Loucy (cell line): ENCODE data around the gene NUMB.
"Not testable (repeated sequence)": the region's sequence is repeated elsewhere in the genome, so short reads cannot be mapped to it uniquely, and the experiment has no call there.

Experiments used
- H2AFZ ChIP-seq: fragments of 200-600 bp; sonication (generic); 2 replicates; pipeline ENCODE4 v1.6.0; 2016; ENCODE audit warnings: antibody characterized with exemption, mild to moderate bottlenecking, low read length, moderate library complexity
- H3F3A ChIP-seq: fragments of 200-600 bp; 2 replicates; pipeline ENCODE4 v1.6.0; 2016; ENCODE audit warnings: antibody characterized with exemption, low read depth, mild to moderate bottlenecking
- H3K27me3 ChIP-seq: fragments of 200-600 bp; sonication (generic); 2 replicates; pipeline ENCODE4 v1.6.1; 2014; ENCODE audit warnings: low read length, mild to moderate bottlenecking; ENCODE audit not compliant: insufficient read depth, poor library complexity, severe bottlenecking
- H3K36me3 ChIP-seq: fragments of 200-600 bp; sonication (generic); 2 replicates; pipeline ENCODE4 v1.6.1; 2016; ENCODE audit warnings: low read length; ENCODE audit not compliant: insufficient read depth
- H3K4me1 ChIP-seq: fragments of 200-600 bp; sonication (generic); 2 replicates; pipeline ENCODE4 v1.5.1; 2014; ENCODE audit warnings: low read length, mild to moderate bottlenecking; ENCODE audit not compliant: insufficient read depth, poor library complexity, severe bottlenecking
- H3K4me2 ChIP-seq: fragments of 200-600 bp; sonication (generic); 2 replicates; pipeline ENCODE4 v1.6.0; 2014; ENCODE audit warnings: antibody characterized with exemption, low read length, low read depth, mild to moderate bottlenecking; ENCODE audit not compliant: poor library complexity, severe bottlenecking
- H3K4me3 ChIP-seq: fragments of 200-600 bp; sonication (generic); 2 replicates; pipeline ENCODE4 v1.5.1; 2014; ENCODE audit warnings: low read length, mild to moderate bottlenecking, mixed read lengths; ENCODE audit not compliant: poor library complexity, severe bottlenecking
- H3K79me2 ChIP-seq: fragments of 200-600 bp; sonication (generic); 2 replicates; pipeline ENCODE4 v1.6.1; 2014; ENCODE audit warnings: low read length; ENCODE audit not compliant: insufficient read depth
- H3K9ac ChIP-seq: fragments of 200-600 bp; sonication (generic); 2 replicates; pipeline ENCODE4 v1.6.0; 2014; ENCODE audit warnings: mild to moderate bottlenecking, low read depth, low read length, moderate library complexity; ENCODE audit not compliant: poor library complexity, severe bottlenecking
- H3K9me2 ChIP-seq: fragments of 200-600 bp; sonication (generic); replicated peaks from 2 replicates; pipeline ENCODE4 v1.6.1; 2016; ENCODE audit warnings: low read depth, low read length, mixed read lengths
- H3K9me3 ChIP-seq: fragments of 200-600 bp; sonication (generic); 2 replicates; pipeline ENCODE4 v1.6.1; 2014; ENCODE audit warnings: mild to moderate bottlenecking, antibody characterized with exemption, low read length, low read depth; ENCODE audit not compliant: insufficient read depth
- H4K20me1 ChIP-seq: fragments of 200-600 bp; sonication (generic); 2 replicates; pipeline ENCODE4 v1.6.0; 2014; ENCODE audit warnings: antibody characterized with exemption, low read length, mild to moderate bottlenecking; ENCODE audit not compliant: insufficient read depth, poor library complexity, severe bottlenecking
- EZH2phosphoT487 ChIP-seq: fragments of 200-600 bp; IDR thresholded peaks from 2 replicates; pipeline ENCODE4 v1.6.1; 2018; ENCODE audit warnings: antibody characterized with exemption, mild to moderate bottlenecking, moderate library complexity, borderline replicate concordance
- TF ChIP-seq, protein P1 (sequence below): fragments of 200-600 bp; sonication (generic); conservative IDR thresholded peaks from 2 replicates; pipeline ENCODE4 v1.5.1; 2014; ENCODE audit warnings: mild to moderate bottlenecking, antibody characterized with exemption, low read length

The NUMB gene

DNA sequence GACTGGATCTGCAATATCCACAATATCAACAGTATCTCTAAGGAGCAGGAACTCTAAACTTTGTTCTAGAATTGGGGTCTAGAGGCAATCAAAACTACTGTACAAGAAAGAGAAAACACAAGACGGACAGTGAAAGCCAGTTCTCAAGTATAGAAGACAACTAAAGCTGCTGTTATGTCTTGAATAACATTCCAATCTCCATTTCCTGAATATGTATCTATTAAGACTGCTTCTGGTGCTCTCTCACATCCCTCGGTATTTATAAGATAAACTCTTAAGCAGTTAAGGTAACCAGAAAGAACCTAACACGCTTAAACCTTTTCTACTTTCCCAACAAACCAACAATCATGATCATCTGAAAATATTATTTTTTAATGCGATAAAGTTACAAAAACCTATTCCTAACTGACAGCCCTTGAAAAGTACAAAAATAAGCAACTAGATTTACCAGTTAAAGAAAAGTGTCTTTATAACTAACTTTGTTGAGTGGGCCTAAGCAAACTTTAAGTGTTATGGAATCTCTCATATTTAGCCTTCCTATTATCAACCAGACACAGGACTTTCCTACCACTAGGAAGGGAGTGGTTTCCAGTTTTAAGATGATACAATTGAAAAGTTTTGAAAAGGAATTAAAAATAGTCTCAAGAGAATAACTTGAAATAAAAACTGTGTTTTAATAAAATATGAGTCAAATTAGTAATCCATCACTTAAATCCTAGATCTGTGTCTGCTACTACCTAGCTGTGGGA lies 30.7 kb downstream of the NUMB start:
- Histone ChIP-seq H3K9ac (no peak overlapping the region), H3K4me1 (peaks cover 16% of the 10 kb centered on the region), H3F3A (no peaks in the 10 kb centered on the region), H3K4me2 (no peak overlapping the region), H3K36me3 (no peaks in the 10 kb centered on the region), H4K20me1 (peaks cover 4% of the 10 kb centered on the region), H3K4me3 (no peak overlapping the region), H3K9me2 (no peaks in the 10 kb centered on the region), H3K9me3 (no peaks in the 10 kb centered on the region), H2AFZ (no peak overlapping the region), H3K27me3 (no peaks in the 10 kb centered on the region), H3K79me2 (peaks cover 37% of the 10 kb centered on the region)
- no peak for TF ChIP-seq EZH2phosphoT487
- TF ChIP-seq, protein P1, sequence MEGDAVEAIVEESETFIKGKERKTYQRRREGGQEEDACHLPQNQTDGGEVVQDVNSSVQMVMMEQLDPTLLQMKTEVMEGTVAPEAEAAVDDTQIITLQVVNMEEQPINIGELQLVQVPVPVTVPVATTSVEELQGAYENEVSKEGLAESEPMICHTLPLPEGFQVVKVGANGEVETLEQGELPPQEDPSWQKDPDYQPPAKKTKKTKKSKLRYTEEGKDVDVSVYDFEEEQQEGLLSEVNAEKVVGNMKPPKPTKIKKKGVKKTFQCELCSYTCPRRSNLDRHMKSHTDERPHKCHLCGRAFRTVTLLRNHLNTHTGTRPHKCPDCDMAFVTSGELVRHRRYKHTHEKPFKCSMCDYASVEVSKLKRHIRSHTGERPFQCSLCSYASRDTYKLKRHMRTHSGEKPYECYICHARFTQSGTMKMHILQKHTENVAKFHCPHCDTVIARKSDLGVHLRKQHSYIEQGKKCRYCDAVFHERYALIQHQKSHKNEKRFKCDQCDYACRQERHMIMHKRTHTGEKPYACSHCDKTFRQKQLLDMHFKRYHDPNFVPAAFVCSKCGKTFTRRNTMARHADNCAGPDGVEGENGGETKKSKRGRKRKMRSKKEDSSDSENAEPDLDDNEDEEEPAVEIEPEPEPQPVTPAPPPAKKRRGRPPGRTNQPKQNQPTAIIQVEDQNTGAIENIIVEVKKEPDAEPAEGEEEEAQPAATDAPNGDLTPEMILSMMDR = no peak

DNA sequence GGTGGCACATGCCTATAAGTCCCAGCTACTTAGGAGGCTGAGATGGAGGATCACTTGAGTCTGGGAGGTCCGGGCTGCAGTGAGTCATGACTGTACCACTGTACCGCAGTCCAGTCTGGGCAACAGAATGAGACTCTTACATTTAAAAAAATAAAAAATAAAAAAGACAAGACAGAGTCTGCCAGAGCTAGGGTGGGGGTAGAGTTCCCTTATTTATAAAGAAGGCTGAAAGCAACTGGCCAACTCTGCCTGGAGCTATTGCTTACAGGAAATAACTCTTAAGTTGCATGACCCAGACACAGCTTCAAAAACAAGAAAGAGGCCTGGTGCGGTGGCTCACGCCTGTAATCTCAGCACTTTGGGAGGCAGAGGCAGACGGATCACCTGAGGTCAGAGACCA lies 31.5 kb downstream of the NUMB start:
- H3F3A ChIP-seq = no peaks in the 10 kb centered on the region
- H3K9ac ChIP-seq = no peak overlapping the region
- TF ChIP-seq, protein P1 = no peak
- TF ChIP-seq EZH2phosphoT487 = no peak
- H3K79me2 ChIP-seq = peaks cover 37% of the 10 kb centered on the region
- H3K4me1 ChIP-seq = peaks cover 16% of the 10 kb centered on the region
- H2AFZ ChIP-seq = no peak overlapping the region
- H3K27me3 ChIP-seq = no peaks in the 10 kb centered on the region
- peaks cover 3% of the 10 kb centered on the region for H4K20me1 ChIP-seq
- H3K36me3 ChIP-seq = no peaks in the 10 kb centered on the region
- no peaks in the 10 kb centered on the region for H3K9me2 ChIP-seq
- H3K4me2 ChIP-seq = no peak overlapping the region
- H3K4me3 ChIP-seq = no peak overlapping the region
- no peaks in the 10 kb centered on the region for H3K9me3 ChIP-seq

DNA sequence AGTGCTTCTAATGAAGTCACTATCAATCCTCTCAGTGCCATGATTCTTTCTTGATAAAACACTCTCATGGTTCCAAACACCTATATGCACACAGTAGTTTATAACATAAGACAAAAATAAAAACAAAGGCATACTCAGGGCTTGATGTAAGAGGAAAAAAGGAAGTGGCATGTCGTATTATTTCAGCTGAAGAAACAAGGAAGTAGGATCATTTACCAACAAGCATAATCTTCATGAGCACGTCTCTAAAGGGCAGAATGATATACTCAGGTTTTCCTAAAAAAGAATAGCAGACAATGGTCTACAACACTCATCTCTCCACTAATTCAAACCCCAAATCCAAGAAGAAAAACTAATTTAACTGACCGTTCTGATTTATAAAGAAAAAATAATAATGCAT lies 33.9 kb downstream of the NUMB start:
- H3K9me3 ChIP-seq = no peaks in the 10 kb centered on the region
- TF ChIP-seq, protein P1 = no peak
- no peak for TF ChIP-seq EZH2phosphoT487
- peaks cover 12% of the 10 kb centered on the region; the same call in 1 of the 2 replicates for H3K36me3 ChIP-seq
- no peak overlapping the region for H2AFZ ChIP-seq
- H3K4me1 ChIP-seq = peaks cover 16% of the 10 kb centered on the region
- H3K79me2 ChIP-seq = peaks cover 43% of the 10 kb centered on the region
- H3K27me3 ChIP-seq = no peaks in the 10 kb centered on the region
- H3K4me2 ChIP-seq = no peak overlapping the region
- H3K9ac ChIP-seq = no peak overlapping the region
- H3F3A ChIP-seq = no peaks in the 10 kb centered on the region
- no peaks in the 10 kb centered on the region for H3K9me2 ChIP-seq
- H3K4me3 ChIP-seq = no peak overlapping the region
- peaks cover 3% of the 10 kb centered on the region for H4K20me1 ChIP-seq

DNA sequence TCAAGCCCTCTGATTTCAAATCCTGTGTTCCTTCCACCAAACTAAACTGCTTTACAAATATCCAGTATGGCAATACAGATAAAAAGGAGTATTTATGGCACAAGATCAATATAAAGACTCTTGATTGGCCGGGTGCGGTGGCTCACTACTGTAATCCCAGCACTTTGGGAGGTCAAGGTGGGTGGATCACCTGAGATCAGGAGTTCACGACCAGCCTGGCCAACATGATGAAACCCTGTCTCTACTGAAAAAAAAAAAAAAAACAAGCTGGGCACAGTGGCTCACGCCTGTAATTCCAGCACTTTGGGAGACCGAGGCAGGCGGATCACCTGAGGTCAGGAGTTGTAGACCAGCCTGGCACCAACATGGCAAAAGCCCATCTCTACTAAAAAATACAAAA lies 35.3 kb downstream of the NUMB start:
- not testable (repeated sequence) for H4K20me1 ChIP-seq
- H3K79me2 ChIP-seq = peaks cover 41% of the 10 kb centered on the region

More for the DNA sequence above, 35.3 kb downstream of the NUMB start:
- not testable (repeated sequence) for H3K9ac ChIP-seq, H3K27me3 ChIP-seq, H3K4me2 ChIP-seq, H3K4me3 ChIP-seq, H2AFZ ChIP-seq, H3K9me2 ChIP-seq, H3K9me3 ChIP-seq, H3F3A ChIP-seq
- Histone ChIP-seq H3K4me1 (peaks cover 16% of the 10 kb centered on the region), H3K36me3 (peaks cover 12% of the 10 kb centered on the region; the same call in 1 of the 2 replicates)
